ENCODE measurements around the gene NEURL4.

The NEURL4 gene

DNA sequence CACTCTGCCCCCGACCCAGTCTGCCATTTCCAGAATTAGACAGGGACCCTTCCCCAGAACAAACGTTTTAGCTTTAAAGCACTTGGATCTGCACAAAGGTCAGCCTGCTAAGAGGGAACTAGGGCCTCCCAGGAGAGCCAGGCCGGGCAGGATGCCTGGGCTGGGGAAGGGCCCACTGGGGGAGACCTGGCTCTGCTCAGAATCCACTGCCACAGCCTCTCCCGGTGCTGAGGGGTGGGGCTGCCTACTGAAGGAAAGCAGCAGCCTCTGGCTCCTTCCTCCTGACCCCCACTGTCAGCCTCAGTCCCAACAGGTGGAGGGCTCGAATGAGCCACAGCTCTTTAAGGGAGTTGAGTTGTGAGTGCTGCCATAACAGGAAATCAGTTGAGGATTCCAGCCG is 36.4 kb downstream of the NEURL4 start:
- Mint-ChIP-seq H3K36me3 (ENCODE audit: low read depth) (no peaks in the 10 kb centered on the region), H3K27me3 (ENCODE audit: low read depth) (peaks cover 36% of the 10 kb centered on the region), H3K27ac (no peak overlapping the region), H3K4me1 (ENCODE audit: low read depth) (peaks cover 20% of the 10 kb centered on the region), H3K9me3 (no peaks in the 10 kb centered on the region), H3K4me3 (no peak overlapping the region)
- DNase-seq (ENCODE audit: low spot score) = no peak

DNA sequence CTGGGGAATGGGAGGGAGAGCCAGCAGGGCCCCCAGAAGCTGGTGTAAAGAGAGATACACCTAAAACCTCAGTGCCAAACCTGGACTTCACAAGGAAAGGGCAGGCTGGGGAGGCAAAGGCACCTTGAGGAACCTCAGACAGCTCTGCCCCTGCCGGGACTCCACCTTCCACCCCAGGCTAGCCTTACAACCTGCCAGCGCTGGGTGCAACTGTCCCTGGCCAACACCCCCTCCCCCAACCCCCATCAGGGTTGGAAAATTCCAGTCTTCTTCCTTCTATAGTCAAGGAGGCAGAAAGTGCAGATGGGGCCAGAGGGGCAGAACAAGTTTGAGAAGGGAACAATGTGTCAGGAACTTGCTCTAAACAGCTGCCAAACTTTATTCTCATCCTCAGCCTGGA is 36.9 kb downstream of the NEURL4 start:
- no peak overlapping the region for H3K4me3 Mint-ChIP-seq
- H3K27ac Mint-ChIP-seq = no peak overlapping the region
- DNase-seq (ENCODE audit: low spot score) = no peak
- no peaks in the 10 kb centered on the region for H3K36me3 Mint-ChIP-seq (ENCODE audit: low read depth)
- H3K9me3 Mint-ChIP-seq = no peaks in the 10 kb centered on the region
- H3K27me3 Mint-ChIP-seq (ENCODE audit: low read depth) = peaks cover 36% of the 10 kb centered on the region
- peaks cover 20% of the 10 kb centered on the region for H3K4me1 Mint-ChIP-seq (ENCODE audit: low read depth)

DNA sequence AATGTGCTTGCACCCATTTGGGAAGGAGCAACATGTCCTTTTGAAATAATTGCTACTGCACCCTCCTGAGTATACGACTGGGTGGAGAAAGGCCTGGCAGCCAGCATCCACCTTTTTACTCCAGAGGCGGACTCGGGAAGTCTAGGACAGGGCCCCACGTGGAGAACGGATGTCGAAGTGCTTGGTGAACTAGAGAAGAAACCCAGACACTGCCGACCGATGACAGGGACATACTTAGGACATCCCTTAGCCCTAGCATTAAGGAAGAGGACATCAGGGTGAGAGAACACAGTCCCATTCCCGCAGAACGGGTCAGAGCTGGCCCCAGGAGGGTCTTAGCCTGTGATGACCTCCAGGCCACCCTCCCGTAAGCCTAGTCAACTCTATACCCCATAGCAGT is 38.5 kb downstream of the NEURL4 start:
- no peak for DNase-seq (ENCODE audit: low spot score)
- Mint-ChIP-seq H3K27me3 (ENCODE audit: low read depth) (peaks cover 40% of the 10 kb centered on the region), H3K4me3 (no peak overlapping the region), H3K9me3 (no peaks in the 10 kb centered on the region), H3K4me1 (ENCODE audit: low read depth) (peaks cover 12% of the 10 kb centered on the region), H3K27ac (no peak overlapping the region), H3K36me3 (ENCODE audit: low read depth) (no peaks in the 10 kb centered on the region)

DNA sequence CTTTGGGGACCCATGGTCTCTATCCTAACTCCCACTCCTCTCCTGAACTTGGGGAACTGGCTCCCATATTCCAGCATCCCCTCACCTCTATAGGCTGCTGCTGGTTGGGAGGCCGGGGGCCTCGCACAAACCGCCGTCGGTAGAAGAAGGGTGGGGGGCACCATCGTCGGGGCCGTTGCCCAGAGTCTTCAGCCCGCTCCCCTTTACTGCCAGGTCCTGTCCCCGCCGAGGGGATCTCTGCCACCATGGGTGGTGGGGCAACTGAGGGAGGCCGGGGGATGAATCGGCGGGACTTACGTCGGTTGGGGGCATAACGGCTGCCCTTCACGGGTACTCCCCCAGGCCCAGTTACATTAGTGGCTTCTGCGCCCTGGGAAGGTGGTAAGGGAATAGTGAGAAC is 39.0 kb downstream of the NEURL4 start:
- no peaks in the 10 kb centered on the region for H3K9me3 Mint-ChIP-seq
- no peaks in the 10 kb centered on the region for H3K36me3 Mint-ChIP-seq (ENCODE audit: low read depth)
- H3K27me3 Mint-ChIP-seq (ENCODE audit: low read depth) = peaks cover 36% of the 10 kb centered on the region
- DNase-seq (ENCODE audit: low spot score) = no peak
- H3K27ac Mint-ChIP-seq = no peak overlapping the region
- H3K4me3 Mint-ChIP-seq = no peak overlapping the region
- peaks cover 8% of the 10 kb centered on the region for H3K4me1 Mint-ChIP-seq (ENCODE audit: low read depth)

DNA sequence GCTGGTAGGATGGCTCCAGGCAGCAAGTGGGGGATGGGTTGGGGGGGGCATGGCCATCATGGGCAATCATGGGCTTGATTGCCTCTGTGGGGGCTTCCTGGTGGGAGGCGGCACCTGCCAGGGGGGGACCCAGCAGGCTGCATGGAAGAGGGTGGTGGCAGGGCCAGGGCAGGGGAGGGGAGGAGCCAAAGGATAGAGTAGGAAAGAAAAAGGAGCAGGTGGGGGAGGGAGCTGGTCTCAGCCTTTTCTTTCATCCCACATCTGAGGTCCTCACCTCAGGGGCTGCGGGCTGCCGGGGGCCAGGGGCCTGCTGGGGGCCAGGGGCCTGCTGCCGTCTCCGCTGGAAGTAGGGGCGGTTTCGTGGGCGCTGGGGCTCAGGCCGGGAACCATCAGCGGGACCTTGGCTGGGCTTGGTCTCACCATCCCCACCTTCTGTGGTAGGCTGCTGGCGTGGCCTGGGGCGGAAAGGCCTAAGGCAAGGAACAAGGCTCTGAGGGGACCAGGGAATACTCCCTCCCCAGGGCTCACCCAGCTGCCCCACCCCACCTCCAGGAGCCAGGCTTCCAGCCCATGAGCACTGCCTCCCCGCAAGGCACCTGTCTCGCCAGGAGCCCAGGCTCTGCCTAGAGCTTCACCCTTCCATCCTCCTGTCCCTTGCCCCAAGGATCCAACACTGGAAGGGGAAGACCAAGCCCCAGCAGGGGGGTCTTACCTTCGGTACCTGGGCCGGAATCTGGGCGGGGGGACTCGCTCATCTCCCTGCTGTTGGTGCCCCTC is 39.7 kb downstream of the NEURL4 start:
- Mint-ChIP-seq H3K27me3 (ENCODE audit: low read depth) (peaks cover 35% of the 10 kb centered on the region), H3K4me3 (no peak overlapping the region), H3K9me3 (no peaks in the 10 kb centered on the region), H3K27ac (no peak overlapping the region), H3K36me3 (ENCODE audit: low read depth) (no peaks in the 10 kb centered on the region), H3K4me1 (ENCODE audit: low read depth) (peaks cover 5% of the 10 kb centered on the region)
- no peak for DNase-seq (ENCODE audit: low spot score)

DNA sequence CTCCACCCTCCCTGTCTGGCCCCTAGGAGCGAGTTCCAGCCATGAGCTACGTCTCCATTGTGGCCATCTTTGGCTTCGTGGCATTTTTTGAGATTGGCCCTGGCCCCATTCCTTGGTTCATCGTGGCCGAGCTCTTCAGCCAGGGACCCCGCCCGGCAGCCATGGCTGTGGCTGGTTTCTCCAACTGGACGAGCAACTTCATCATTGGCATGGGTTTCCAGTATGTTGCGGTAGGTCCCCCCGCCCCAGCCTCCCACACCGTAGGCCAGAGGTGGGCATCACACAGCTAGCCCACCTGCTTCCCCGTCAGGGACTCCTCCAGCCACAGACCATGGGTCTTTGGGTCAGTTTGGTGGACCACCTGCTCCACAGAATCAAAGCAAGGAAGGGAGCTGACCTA is 43.5 kb downstream of the NEURL4 start:
- H3K27me3 Mint-ChIP-seq (ENCODE audit: low read depth) = peaks cover 34% of the 10 kb centered on the region
- H3K4me1 Mint-ChIP-seq (ENCODE audit: low read depth) = peaks cover 6% of the 10 kb centered on the region
- no peaks in the 10 kb centered on the region for H3K9me3 Mint-ChIP-seq
- no peaks in the 10 kb centered on the region for H3K36me3 Mint-ChIP-seq (ENCODE audit: low read depth)
- H3K27ac Mint-ChIP-seq = no peak overlapping the region
- DNase-seq (ENCODE audit: low spot score) = no peak
- no peak overlapping the region for H3K4me3 Mint-ChIP-seq

DNA sequence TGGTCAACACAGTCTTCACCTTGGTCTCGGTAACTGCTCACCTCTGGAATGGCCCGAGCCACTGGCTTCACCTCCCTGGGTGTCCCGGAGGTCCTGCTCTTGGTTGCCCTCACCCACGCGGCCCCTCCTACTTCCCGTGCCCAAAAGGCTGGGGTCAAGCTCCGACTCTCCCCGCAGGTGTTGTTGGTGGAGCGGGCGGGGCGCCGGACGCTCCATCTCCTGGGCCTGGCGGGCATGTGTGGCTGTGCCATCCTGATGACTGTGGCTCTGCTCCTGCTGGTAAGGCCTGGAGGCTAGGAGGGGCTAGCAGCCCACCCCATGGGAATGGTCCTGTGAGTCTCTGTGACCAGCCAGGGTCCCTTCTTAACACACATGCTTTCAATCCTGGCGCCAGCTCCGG is 44.2 kb downstream of the NEURL4 start:
- no peak overlapping the region for H3K27ac Mint-ChIP-seq
- no peaks in the 10 kb centered on the region for H3K9me3 Mint-ChIP-seq
- H3K27me3 Mint-ChIP-seq (ENCODE audit: low read depth) = peaks cover 41% of the 10 kb centered on the region
- H3K4me1 Mint-ChIP-seq (ENCODE audit: low read depth) = peaks cover 12% of the 10 kb centered on the region
- H3K4me3 Mint-ChIP-seq = no peak overlapping the region
- H3K36me3 Mint-ChIP-seq (ENCODE audit: low read depth) = no peaks in the 10 kb centered on the region
- DNase-seq (ENCODE audit: low spot score) = no peak

DNA sequence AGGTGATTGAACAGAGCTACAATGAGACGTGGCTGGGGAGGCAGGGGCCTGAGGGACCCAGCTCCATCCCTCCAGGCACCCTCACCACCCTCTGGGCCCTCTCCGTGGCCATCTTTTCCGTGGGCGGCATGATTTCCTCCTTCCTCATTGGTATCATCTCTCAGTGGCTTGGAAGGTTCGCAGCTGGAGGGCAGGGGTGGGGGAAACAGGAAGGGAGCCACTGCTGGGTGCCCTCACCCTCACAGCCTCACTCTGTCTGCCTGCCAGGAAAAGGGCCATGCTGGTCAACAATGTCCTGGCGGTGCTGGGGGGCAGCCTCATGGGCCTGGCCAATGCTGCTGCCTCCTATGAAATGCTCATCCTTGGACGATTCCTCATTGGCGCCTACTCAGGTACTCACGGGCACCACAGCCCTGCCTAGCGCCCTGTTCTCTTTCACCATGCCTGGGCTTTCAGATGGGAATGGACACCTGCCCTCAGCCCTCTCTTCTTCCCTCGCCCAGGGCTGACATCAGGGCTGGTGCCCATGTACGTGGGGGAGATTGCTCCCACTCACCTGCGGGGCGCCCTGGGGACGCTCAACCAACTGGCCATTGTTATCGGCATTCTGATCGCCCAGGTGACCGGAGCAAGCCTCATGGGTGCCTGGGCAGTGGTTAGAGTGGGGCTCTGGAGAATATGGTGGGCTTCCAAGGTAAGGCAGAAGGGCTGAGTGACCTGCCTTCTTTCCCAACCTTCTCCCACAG is 45.5 kb downstream of the NEURL4 start:
- no peaks in the 10 kb centered on the region for H3K36me3 Mint-ChIP-seq (ENCODE audit: low read depth)
- H3K27me3 Mint-ChIP-seq (ENCODE audit: low read depth) = peaks cover 47% of the 10 kb centered on the region
- H3K4me3 Mint-ChIP-seq = no peak overlapping the region
- no peak overlapping the region for H3K27ac Mint-ChIP-seq
- DNase-seq (ENCODE audit: low spot score) = no peak
- H3K9me3 Mint-ChIP-seq = no peaks in the 10 kb centered on the region
- peaks cover 12% of the 10 kb centered on the region for H3K4me1 Mint-ChIP-seq (ENCODE audit: low read depth)

DNA sequence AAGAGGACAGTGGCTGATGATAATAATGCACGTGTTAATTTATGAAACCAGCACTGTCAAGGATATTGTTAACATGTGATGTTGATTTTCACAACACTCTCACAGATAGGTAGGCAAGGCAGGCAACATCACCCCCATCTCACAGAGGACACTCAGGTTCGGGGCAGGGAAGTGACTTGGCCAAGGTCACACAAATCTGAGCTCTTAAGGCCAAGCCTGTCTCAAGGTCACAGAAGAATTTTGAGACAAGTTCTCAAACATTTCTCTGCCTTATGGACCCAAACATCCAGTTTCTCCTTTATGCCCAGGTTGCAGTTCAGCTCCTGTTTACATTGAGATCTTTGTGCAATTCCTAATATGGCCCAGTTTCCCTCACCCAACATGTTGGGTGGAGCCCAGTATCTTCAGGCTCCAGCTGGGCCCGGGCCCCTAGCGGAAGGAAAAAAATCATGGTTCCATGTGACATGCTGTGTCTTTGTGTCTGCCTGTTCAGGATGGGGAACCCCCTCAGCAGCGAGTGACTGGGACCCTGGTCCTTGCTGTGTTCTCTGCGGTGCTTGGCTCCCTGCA is 46.3 kb downstream of the NEURL4 start:
- Mint-ChIP-seq H3K36me3 (ENCODE audit: low read depth) (no peaks in the 10 kb centered on the region), H3K4me3 (peak overlapping the region; percentile 33), H3K9me3 (no peaks in the 10 kb centered on the region), H3K27ac (no peak overlapping the region), H3K4me1 (ENCODE audit: low read depth) (peaks cover 12% of the 10 kb centered on the region), H3K27me3 (ENCODE audit: low read depth) (peaks cover 44% of the 10 kb centered on the region)
- no peak for DNase-seq (ENCODE audit: low spot score)

DNA sequence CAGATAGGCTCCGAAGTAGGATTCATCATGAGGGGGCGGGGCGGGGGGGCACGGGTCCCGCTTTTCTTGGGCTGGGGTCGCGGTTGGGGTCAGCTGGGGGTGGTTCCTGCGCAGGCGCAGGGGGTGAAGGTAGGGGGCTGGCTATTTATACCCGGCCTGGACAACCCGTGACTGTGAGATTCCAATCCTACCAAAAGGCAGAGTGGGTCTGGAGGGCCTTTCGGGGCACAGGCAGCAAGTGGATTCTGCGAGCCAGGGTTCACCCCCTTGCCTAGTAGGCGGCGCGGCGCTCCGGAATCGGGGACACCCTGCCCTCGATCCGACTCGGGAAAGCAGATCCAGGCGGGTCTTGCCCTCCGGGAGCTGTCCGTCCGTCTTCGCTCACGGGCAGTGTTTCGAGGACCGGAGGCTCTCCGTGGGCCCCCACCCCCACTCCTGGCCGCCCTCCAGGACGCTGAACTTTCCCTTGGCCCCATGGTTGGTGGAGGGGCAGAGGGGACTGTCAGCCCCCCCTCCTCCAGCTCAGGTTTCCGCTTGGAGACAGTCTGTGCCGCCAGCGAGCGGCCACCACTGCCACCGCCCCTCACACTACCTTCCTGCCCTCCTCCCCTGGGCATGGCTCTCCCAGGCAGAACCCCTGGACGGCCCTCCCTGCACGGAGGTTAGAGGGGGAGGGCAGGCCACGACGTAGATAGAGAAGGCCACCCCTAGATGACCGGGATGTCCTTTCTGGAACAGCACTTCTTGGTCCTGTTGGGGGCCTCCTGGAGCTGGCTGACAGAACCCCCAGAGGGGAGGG is 47.0 kb downstream of the NEURL4 start:
- no peaks in the 10 kb centered on the region for H3K9me3 Mint-ChIP-seq
- no peak overlapping the region for H3K27ac Mint-ChIP-seq

DNA sequence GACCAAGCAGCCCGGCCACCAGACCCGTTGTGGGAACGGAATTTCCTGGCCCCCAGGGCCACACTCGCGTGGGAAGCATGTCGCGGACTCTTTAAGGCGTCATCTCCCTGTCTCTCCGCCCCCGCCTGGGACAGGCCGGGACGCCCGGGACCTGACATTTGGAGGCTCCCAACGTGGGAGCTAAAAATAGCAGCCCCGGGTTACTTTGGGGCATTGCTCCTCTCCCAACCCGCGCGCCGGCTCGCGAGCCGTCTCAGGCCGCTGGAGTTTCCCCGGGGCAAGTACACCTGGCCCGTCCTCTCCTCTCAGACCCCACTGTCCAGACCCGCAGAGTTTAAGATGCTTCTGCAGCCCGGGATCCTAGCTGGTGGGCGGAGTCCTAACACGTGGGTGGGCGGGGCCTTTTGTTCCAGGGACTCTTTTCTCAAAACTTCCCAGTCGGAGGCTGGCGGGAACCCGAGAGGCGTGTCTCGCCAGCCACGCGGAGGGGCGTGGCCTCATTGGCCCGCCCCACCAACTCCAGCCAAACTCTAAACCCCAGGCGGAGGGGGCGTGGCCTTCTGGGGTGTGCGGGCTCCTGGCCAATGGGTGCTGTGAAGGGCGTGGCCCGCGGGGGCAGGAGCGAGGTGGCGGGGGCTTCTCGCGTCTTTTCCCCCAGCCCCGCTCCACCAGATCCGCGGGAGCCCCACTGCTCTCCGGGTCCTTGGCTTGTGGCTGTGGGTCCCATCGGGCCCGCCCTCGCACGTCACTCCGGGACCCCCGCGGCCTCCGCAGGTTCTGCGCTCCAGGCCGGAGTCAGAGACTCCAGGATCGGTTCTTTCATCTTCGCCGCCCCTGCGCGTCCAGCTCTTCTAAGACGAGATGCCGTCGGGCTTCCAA is 47.8 kb downstream of the NEURL4 start, which contains the start of gene SLC2A4:
Gene SLC2A4 (plus strand): TSS at position 645 of the 879 bp plus-strand sequence. CDS start 217 bp downstream, at position 862.
- peaks cover 12% of the 10 kb centered on the region for H3K4me1 Mint-ChIP-seq (ENCODE audit: low read depth)

More for the DNA sequence above, 47.0 kb downstream of the NEURL4 start:
- Mint-ChIP-seq H3K36me3 (ENCODE audit: low read depth) (no peaks in the 10 kb centered on the region), H3K4me3 (peak overlapping the region; percentile 76), H3K4me1 (ENCODE audit: low read depth) (peaks cover 12% of the 10 kb centered on the region), H3K27me3 (ENCODE audit: low read depth) (peaks cover 46% of the 10 kb centered on the region)
- DNase-seq (ENCODE audit: low spot score) = no peak

DNA sequence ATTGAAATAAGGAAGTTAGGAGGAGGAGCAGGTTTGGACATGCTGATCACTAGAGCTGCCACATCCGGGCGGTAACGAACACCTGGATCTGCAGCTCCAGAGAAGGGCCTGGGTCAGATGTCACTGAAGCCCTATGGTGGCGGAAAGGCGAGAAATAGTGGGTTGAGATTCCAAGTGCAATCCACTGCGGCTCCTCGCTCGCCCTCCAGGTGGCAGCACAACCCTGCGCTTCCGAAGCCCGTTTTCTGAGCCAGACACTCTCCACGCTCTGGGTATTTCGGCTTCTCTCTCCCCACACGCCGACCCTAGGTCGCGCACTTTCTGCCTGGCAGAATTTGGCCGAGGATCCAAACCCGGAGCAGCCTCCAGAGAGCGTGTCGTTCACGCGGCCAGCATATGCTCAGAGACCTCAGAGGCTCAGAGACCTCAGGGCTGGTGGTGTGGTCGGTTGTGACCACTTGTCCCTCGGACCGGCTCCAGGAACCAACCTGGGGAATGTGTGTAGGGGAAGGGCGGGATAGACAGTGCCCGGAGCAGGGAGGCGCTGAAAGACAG is 48.5 kb downstream of the NEURL4 start:
- Mint-ChIP-seq H3K4me1 (ENCODE audit: low read depth) (peaks cover 12% of the 10 kb centered on the region), H3K27ac (no peak overlapping the region), H3K4me3 (peak overlapping the region; percentile 76), H3K36me3 (ENCODE audit: low read depth) (no peaks in the 10 kb centered on the region), H3K27me3 (ENCODE audit: low read depth) (peaks cover 40% of the 10 kb centered on the region), H3K9me3 (no peaks in the 10 kb centered on the region)
- peak; percentile 70 for DNase-seq (ENCODE audit: low spot score)

More for the DNA sequence above, 47.8 kb downstream of the NEURL4 start, which contains the start of gene SLC2A4:
- H3K9me3 Mint-ChIP-seq = no peaks in the 10 kb centered on the region
- H3K4me3 Mint-ChIP-seq = peak within 1 kb of the TSS; percentile 76
- H3K27me3 Mint-ChIP-seq (ENCODE audit: low read depth) = peaks cover 41% of the 10 kb centered on the region
- H3K27ac Mint-ChIP-seq = no peak within 1 kb of the TSS
- H3K36me3 Mint-ChIP-seq (ENCODE audit: low read depth) = no peaks in the 10 kb centered on the region
- peak; percentile 86 for DNase-seq (ENCODE audit: low spot score)

DNA sequence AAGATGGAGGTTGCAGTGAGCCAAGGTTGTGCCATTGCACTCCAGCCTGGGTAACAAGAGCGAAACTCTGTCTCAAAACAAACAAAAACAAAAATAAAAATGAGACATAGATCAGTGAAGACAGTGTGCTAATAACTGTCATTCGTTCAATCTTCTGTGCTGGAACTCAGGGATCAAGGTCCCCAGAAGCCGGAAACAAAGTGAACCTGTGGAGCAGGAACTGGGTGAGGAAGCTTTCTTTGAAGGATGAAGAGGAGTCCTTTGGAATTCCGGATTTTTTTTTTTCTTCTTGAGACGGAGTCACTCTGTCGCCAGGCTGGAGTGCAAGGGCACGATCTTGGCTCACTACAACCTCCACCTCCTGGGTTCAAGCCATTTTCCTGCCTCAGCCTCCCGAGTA is 49.7 kb downstream of the NEURL4 start:
- no peaks in the 10 kb centered on the region for H3K36me3 Mint-ChIP-seq (ENCODE audit: low read depth)
- H3K4me1 Mint-ChIP-seq (ENCODE audit: low read depth) = peaks cover 12% of the 10 kb centered on the region
- peaks cover 40% of the 10 kb centered on the region for H3K27me3 Mint-ChIP-seq (ENCODE audit: low read depth)
- no peak overlapping the region for H3K27ac Mint-ChIP-seq
- H3K9me3 Mint-ChIP-seq = no peaks in the 10 kb centered on the region
- no peak for DNase-seq (ENCODE audit: low spot score)
- no peak overlapping the region for H3K4me3 Mint-ChIP-seq
